ENCODE data around the gene PCIF1. TPM values are rescaled to one million over a fixed set of nuclear protein-coding genes. Genes with fewer than 3 reads are reported as not detected.
A peak's percentile ranks its signal among the peaks of the same experiment; 100 is the strongest.
"Not testable (repeated sequence)": the region's sequence is repeated elsewhere in the genome, so short reads cannot be mapped to it uniquely, and the experiment has no call there.

Gene PCIF1
- total RNA-seq, 1 experiment from 2014 or later, result 9.6 TPM

DNA sequence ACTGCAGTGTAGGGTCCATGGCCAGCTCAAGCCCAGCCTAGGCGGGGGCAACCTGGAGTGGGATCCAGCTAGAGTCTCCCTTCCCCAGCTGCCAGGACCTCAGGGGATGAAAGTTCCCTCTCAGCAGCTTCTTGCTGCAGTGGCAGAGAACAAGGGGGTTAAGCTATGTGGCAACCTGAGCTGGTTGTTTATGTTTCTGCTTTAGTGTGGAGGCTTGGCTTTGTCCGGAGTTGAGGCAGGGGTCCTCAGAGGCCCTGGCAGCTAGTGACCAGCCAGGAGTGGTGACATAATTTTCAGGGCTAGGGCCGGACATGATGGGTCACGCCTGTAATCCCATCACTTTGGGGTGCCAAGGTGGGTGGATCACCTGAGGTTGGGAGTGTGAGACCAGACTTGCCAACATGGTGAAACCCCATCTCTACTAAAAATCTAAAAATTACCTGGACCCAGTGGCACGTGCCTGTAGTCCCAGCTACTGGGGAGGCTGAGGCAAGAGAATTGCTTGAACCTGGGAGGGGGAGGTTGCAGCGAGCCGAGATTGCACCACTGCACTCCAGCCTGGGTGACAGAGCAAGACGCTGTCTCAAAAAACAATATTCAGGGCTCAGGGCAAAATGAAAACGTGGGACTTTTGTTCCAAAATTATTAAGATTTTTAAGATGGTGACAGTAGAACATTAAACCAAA, 8.5 kb upstream of the PCIF1 start:
- Histone ChIP-seq H3K4me3 (no peak overlapping the region), H3K27me3 (replicated peaks) (no peaks in the 10 kb centered on the region), H3K27ac (no peak overlapping the region), H3K36me3 (no peaks in the 10 kb centered on the region), H3K9me3 (replicated peaks) (no peaks in the 10 kb centered on the region), H3K4me1 (replicated peaks) (peaks cover 5% of the 10 kb centered on the region)
- no peak for DNase-seq (ENCODE audit: low read depth in 1 of 2, low spot score in 2 of 2)

DNA sequence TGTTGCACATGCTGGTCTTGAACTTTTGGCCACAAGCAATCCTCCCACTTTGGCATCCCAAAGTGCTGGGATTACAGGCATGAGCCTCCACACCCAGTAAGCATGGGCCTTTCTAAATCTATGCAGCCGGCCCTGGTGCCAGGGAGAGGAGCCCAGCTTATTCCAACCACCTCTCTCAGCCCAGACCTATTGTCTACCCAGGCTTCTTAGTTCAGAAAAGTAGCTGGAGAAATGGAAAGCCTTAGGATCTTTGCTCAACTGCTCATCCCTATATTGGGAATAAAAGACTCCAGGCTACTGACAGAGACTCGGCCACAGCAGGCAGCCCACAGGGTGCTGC, 7.8 kb upstream of the PCIF1 start:
- Histone ChIP-seq H3K27me3 (replicated peaks) (no peaks in the 10 kb centered on the region), H3K9me3 (replicated peaks) (no peaks in the 10 kb centered on the region), H3K4me3 (no peak overlapping the region), H3K4me1 (replicated peaks) (peaks cover 5% of the 10 kb centered on the region), H3K36me3 (no peaks in the 10 kb centered on the region), H3K27ac (no peak overlapping the region)
- DNase-seq (ENCODE audit: low read depth in 1 of 2, low spot score in 2 of 2), result no peak

GRCh38 chr20:45927071-45927878, 7.2 kb upstream of the PCIF1 start:
- no peak overlapping the region for H3K4me3 ChIP-seq
- H3K9me3 ChIP-seq (replicated peaks), result no peaks in the 10 kb centered on the region
- DNase-seq (ENCODE audit: low read depth in 1 of 2, low spot score in 2 of 2), result no peak
- no peaks in the 10 kb centered on the region for H3K27me3 ChIP-seq (replicated peaks)
- H3K36me3 ChIP-seq, result no peaks in the 10 kb centered on the region
- peaks cover 5% of the 10 kb centered on the region for H3K4me1 ChIP-seq (replicated peaks)
- H3K27ac ChIP-seq, result no peak overlapping the region

DNA sequence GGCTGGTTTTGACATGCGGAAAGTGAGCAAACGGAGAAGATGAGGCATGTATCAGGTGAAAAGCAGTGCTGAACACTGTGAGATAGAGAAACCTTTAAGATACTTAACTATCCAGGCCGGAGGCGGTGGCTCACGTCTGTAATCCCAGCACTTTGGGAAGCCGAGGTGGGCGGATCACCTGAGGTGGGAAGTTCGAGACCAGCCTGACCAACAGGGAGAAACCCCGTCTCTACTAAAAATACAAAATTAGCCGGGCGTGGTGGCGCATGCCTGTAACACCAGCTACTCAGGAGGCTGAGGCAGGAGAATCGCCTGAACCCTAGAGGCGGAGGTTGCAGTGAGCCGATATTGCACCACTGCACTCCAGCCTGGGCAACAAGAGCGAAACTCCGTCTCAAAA, 2.8 kb upstream of the PCIF1 start:
- H3K36me3 ChIP-seq; H3K27ac ChIP-seq; H3K9me3 ChIP-seq (replicated peaks): not testable (repeated sequence)

GRCh38 chr20:45933266-45934045, 1.0 kb upstream of the PCIF1 start:
- peak overlapping the region; percentile 96 for H3K4me3 ChIP-seq
- peaks cover 7% of the 10 kb centered on the region for H3K4me1 ChIP-seq (replicated peaks)
- peaks cover 27% of the 10 kb centered on the region for H3K36me3 ChIP-seq
- peak; percentile 58 to 74 for DNase-seq (ENCODE audit: low read depth in 1 of 2, low spot score in 2 of 2)
- H3K9me3 ChIP-seq (replicated peaks), result no peaks in the 10 kb centered on the region
- H3K27ac ChIP-seq, result no peak overlapping the region
- no peaks in the 10 kb centered on the region for H3K27me3 ChIP-seq (replicated peaks)

More for the DNA sequence above, 2.8 kb upstream of the PCIF1 start:
- DNase-seq (ENCODE audit: low read depth in 1 of 2, low spot score in 2 of 2); H3K27me3 ChIP-seq (replicated peaks); H3K4me3 ChIP-seq; H3K4me1 ChIP-seq (replicated peaks): not testable (repeated sequence)

DNA sequence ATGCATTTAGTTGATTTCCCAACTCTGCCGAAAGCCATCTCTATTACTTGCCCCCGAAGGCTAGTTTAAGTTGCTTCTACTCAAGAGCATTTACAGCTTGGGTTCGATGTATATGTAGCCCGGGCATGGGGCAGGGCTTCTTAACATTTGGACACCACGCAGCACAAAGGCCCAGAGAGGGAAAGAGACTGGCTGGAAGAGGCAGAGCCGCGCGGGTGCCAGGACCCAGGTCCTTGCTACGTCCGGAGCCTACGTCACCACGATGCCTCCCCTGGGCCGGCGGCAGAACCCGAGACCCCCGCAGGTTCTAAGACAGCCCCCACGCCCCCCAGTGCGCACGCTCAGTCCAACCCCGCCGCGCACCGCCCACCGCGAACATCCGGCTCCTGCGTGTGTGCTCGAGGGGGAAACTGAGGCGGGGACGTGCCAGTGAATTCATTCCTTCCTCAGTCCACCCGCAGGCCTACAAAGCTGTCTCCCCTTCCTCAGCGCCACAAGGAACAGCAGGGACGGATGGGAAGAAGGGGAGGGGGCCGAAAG, 367 bp upstream of the PCIF1 start:
- Histone ChIP-seq H3K4me3 (peak overlapping the region; percentile 96), H3K9me3 (replicated peaks) (no peaks in the 10 kb centered on the region), H3K4me1 (replicated peaks) (peaks cover 7% of the 10 kb centered on the region), H3K27ac (peak overlapping the region; percentile 99), H3K27me3 (replicated peaks) (no peaks in the 10 kb centered on the region), H3K36me3 (peaks cover 33% of the 10 kb centered on the region)
- peak in 1 of 2 experiments; percentile 55 for DNase-seq (ENCODE audit: low read depth in 1 of 2, low spot score in 2 of 2)

DNA sequence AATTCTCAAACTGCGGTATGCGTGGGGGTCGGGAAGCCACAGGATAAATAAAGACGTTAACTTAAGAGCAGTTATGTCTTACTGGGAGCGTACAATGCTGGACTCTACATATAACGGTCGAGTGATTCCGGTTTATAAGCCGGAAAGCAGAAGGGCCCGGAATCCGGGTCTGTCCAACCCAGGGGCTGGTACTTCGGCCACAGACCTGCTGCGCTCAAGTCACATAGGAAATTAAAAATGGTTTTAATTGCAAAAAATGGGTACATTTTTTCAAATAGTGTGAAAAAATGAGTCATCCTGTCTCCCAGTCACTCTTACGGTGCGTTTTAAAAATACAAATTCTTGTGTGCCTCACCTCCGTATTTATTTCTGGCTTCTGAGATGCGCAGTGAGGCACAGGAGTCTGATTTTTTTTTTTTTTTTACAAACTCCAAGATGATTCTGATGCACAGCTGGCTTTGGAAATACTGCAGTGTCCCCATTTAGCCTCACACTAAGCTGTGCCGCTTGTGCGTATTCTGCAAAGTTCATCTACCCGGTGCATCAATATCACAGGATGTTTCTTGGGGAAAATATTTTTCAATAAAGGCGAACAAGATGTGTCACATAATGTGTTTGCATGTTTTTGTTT, 1.0 kb downstream of the PCIF1 start:
- DNase-seq (ENCODE audit: low read depth in 1 of 2, low spot score in 2 of 2), result no peak
- H3K4me1 ChIP-seq (replicated peaks), result peaks cover 7% of the 10 kb centered on the region
- peak overlapping the region; percentile 75 for H3K27ac ChIP-seq
- H3K27me3 ChIP-seq (replicated peaks), result no peaks in the 10 kb centered on the region
- H3K9me3 ChIP-seq (replicated peaks), result no peaks in the 10 kb centered on the region
- peak overlapping the region; percentile 96 for H3K4me3 ChIP-seq
- H3K36me3 ChIP-seq, result peaks cover 48% of the 10 kb centered on the region

- Histone ChIP-seq H3K36me3 (peaks cover 61% of the 10 kb centered on the region), H3K27ac (no peak overlapping the region), H3K4me3 (no peak overlapping the region), H3K27me3 (replicated peaks) (no peaks in the 10 kb centered on the region), H3K9me3 (replicated peaks) (no peaks in the 10 kb centered on the region), H3K4me1 (replicated peaks) (peaks cover 7% of the 10 kb centered on the region)
- DNase-seq (ENCODE audit: low read depth in 1 of 2, low spot score in 2 of 2), result no peak
These were observed 3.3 kb downstream of the PCIF1 start for GRCh38 chr20:45937765-45938164.

- peaks cover 72% of the 10 kb centered on the region for H3K36me3 ChIP-seq
- no peaks in the 10 kb centered on the region; the same call in 1 of the 2 replicates for H3K4me1 ChIP-seq (replicated peaks)
- H3K9me3 ChIP-seq (replicated peaks), result no peaks in the 10 kb centered on the region
- H3K27ac ChIP-seq, result no peak overlapping the region
- H3K27me3 ChIP-seq (replicated peaks), result no peaks in the 10 kb centered on the region
- H3K4me3 ChIP-seq, result no peak overlapping the region
- no peak for DNase-seq (ENCODE audit: low read depth in 1 of 2, low spot score in 2 of 2)
These were observed 4.4 kb downstream of the PCIF1 start for GRCh38 chr20:45938727-45939438.

DNA sequence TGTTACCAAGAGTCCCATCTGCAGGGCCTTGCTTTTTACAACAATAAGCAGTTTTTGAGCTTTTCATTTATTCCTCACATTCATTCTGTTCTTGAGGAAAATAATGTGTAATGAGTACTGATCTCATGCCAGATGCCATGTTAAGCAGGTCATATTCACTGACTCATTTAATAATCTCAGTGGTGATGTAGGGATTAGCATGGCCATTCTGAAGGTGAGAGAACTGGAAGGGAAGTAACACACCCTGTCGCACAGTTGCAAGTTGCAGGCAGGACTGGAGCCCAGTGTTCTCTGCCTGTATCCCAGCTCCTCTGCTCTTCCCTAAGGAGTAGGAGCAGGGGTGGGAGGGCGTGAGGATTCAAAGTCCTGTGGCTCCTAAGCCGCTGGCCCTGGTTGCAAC, 5.6 kb downstream of the PCIF1 start:
- H3K9me3 ChIP-seq (replicated peaks), result no peaks in the 10 kb centered on the region
- H3K4me3 ChIP-seq, result no peak overlapping the region
- DNase-seq (ENCODE audit: low read depth in 1 of 2, low spot score in 2 of 2), result no peak
- H3K27ac ChIP-seq, result no peak overlapping the region
- no peaks in the 10 kb centered on the region for H3K27me3 ChIP-seq (replicated peaks)
- H3K36me3 ChIP-seq, result peaks cover 75% of the 10 kb centered on the region
- H3K4me1 ChIP-seq (replicated peaks), result no peaks in the 10 kb centered on the region; the same call in 1 of the 2 replicates

DNA sequence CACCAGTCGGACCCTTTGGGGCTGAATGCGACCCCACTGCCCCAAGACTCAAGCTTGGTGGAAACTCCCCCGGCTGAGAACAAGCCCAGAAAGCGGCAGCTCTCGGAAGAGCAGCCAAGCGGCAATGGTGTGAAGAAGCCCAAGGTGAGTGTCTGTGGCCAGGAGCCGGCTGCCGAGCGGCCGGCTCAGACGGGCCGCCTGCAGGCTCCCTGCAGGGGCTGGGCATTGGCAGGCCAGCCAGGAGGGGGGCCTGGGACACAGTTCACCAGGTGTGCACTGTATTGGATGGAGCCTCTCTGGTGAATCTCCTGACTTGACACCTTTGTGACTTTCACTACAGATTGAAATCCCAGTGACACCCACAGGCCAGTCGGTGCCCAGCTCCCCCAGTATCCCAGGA, 6.0 kb downstream of the PCIF1 start:
- Histone ChIP-seq H3K36me3 (peaks cover 79% of the 10 kb centered on the region), H3K27ac (no peak overlapping the region), H3K4me1 (replicated peaks) (no peaks in the 10 kb centered on the region; the same call in 1 of the 2 replicates)

GRCh38 chr20:45943613-45944012, 9.1 kb downstream of the PCIF1 start:
- Histone ChIP-seq H3K27me3 (replicated peaks) (no peaks in the 10 kb centered on the region), H3K4me1 (replicated peaks) (no peaks in the 10 kb centered on the region), H3K27ac (no peak overlapping the region), H3K9me3 (replicated peaks) (no peaks in the 10 kb centered on the region), H3K36me3 (peaks cover 91% of the 10 kb centered on the region), H3K4me3 (no peak overlapping the region)
- no peak for DNase-seq (ENCODE audit: low read depth in 1 of 2, low spot score in 2 of 2)

More for the DNA sequence above, 6.0 kb downstream of the PCIF1 start:
- DNase-seq (ENCODE audit: low read depth in 1 of 2, low spot score in 2 of 2), result no peak
- no peaks in the 10 kb centered on the region for H3K27me3 ChIP-seq (replicated peaks)
- H3K9me3 ChIP-seq (replicated peaks), result no peaks in the 10 kb centered on the region
- H3K4me3 ChIP-seq, result no peak overlapping the region
